Nephron progenitor cell (in vitro differentiated cells): Measurements from ENCODE around the gene TRIM59.
"Not testable (repeated sequence)": the region's sequence is repeated elsewhere in the genome, so short reads cannot be mapped to it uniquely, and the experiment has no call there.

ENCODE experiments used
- DNase-seq: peaks from one replicate; pipeline ENCODE4 v3.0.0; 2021
- H3K27ac Mint-ChIP-seq: 2 replicates; pipeline ENCODE4 v1.8.0; 2021; ENCODE audit warnings: mild to moderate bottlenecking, moderate library complexity, mixed read lengths
- H3K27me3 Mint-ChIP-seq: 2 replicates; pipeline ENCODE4 v1.8.0; 2021; ENCODE audit warnings: mild to moderate bottlenecking, low read depth, mixed read lengths; ENCODE audit not compliant: poor library complexity
- H3K36me3 Mint-ChIP-seq: 2 replicates; pipeline ENCODE4 v1.8.0; 2021; ENCODE audit warnings: low read depth, mixed read lengths
- H3K4me1 Mint-ChIP-seq: 2 replicates; pipeline ENCODE4 v1.8.0; 2021; ENCODE audit warnings: mixed read lengths
- H3K4me3 Mint-ChIP-seq: 2 replicates; pipeline ENCODE4 v1.8.0; 2021; ENCODE audit warnings: mild to moderate bottlenecking, moderate library complexity, mixed read lengths
- H3K9me3 Mint-ChIP-seq: 2 replicates; pipeline ENCODE4 v1.8.0; 2021; ENCODE audit warnings: mild to moderate bottlenecking, moderate library complexity, mixed read lengths
- TF ChIP-seq, protein P1 (sequence below): fragments of 200-600 bp; sonication (generic); IDR thresholded peaks from 2 replicates; pipeline ENCODE4 v1.5.0; 2021; ENCODE audit warnings: antibody characterized with exemption

The TRIM59 gene

DNA sequence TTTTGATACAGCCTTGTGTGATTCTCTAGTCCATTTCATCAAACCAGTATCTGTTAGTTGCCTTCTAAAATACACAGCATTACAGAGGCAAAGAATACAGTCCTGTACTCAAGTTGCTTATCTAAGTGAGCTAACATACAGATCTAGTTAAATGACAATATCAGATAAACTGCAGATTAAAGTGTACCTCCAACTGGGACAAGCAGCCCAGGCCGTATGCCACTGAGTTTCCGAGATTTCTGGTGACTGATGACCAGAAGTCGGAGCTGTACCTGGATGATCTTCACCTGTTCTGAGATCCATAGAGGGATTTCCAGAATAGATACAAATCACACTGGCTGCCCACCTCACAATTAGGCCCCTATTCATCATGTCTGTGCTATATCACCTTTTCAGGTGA, 6.3 kb upstream of the TRIM59 start:
- Mint-ChIP-seq H3K27me3 (peaks cover 14% of the 10 kb centered on the region), H3K36me3 (no peaks in the 10 kb centered on the region), H3K27ac (no peak overlapping the region), H3K9me3 (peaks cover 4% of the 10 kb centered on the region), H3K4me3 (no peak overlapping the region), H3K4me1 (no peaks in the 10 kb centered on the region)
- TF ChIP-seq, protein P1, sequence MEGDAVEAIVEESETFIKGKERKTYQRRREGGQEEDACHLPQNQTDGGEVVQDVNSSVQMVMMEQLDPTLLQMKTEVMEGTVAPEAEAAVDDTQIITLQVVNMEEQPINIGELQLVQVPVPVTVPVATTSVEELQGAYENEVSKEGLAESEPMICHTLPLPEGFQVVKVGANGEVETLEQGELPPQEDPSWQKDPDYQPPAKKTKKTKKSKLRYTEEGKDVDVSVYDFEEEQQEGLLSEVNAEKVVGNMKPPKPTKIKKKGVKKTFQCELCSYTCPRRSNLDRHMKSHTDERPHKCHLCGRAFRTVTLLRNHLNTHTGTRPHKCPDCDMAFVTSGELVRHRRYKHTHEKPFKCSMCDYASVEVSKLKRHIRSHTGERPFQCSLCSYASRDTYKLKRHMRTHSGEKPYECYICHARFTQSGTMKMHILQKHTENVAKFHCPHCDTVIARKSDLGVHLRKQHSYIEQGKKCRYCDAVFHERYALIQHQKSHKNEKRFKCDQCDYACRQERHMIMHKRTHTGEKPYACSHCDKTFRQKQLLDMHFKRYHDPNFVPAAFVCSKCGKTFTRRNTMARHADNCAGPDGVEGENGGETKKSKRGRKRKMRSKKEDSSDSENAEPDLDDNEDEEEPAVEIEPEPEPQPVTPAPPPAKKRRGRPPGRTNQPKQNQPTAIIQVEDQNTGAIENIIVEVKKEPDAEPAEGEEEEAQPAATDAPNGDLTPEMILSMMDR, result no peak
- no peak for DNase-seq

GRCh38 chr3:160454995-160455394, 5.4 kb upstream of the TRIM59 start:
- TF ChIP-seq, protein P1, result no peak
- no peak overlapping the region for H3K4me3 Mint-ChIP-seq
- H3K27me3 Mint-ChIP-seq, result peaks cover 14% of the 10 kb centered on the region
- H3K27ac Mint-ChIP-seq, result no peak overlapping the region
- peaks cover 6% of the 10 kb centered on the region for H3K4me1 Mint-ChIP-seq
- H3K9me3 Mint-ChIP-seq, result peaks cover 10% of the 10 kb centered on the region
- peaks cover 5% of the 10 kb centered on the region for H3K36me3 Mint-ChIP-seq
- DNase-seq, result no peak

DNA sequence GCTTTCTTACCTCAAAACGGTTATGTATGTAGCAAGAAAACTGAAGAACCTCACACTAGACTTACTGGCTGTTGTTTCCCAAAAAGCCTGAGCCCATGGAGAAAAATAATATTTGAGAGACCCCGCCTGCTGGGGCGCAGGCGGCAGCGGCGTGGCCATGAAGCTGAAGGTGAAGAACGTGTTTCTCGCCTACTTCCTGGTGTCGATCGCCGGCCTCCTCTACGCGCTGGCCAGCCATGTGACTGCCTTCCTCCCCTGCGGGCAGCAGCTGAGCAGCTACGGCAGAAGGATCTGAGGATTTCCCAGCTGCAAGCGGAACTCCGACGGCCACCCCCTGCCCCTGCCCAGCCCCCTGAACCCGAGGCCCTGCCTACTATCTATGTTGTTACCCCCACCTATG, 2.7 kb upstream of the TRIM59 start:
- Mint-ChIP-seq H3K27me3 (peaks cover 11% of the 10 kb centered on the region), H3K4me1 (peaks cover 27% of the 10 kb centered on the region)
- not testable (repeated sequence) for DNase-seq, H3K9me3 Mint-ChIP-seq, H3K36me3 Mint-ChIP-seq, H3K27ac Mint-ChIP-seq, H3K4me3 Mint-ChIP-seq

DNA sequence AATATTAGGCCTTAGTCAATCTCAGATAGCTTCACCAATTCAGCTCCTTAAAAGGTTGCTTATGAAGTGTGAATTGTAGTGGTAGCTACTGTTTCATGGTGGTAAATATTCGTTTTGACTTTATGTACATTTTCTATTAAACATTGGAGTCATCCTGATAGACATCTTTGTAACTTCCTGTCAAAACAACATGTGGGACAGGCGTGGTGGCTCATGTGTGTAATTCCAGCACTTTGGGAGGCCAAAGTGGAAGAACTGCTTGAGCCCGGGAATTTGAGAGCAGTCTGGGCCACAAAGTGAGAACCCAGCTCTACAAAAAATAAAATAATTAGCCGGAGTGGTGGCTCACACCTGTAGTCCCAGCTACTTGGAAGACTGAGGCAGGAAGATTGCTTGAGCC, 2.0 kb upstream of the TRIM59 start:
- Mint-ChIP-seq H3K9me3 (peaks cover 16% of the 10 kb centered on the region), H3K4me1 (peaks cover 34% of the 10 kb centered on the region), H3K27me3 (peaks cover 11% of the 10 kb centered on the region), H3K4me3 (no peak overlapping the region), H3K36me3 (peaks cover 16% of the 10 kb centered on the region), H3K27ac (no peak overlapping the region)
- TF ChIP-seq, protein P1, result no peak
- DNase-seq, result no peak

DNA sequence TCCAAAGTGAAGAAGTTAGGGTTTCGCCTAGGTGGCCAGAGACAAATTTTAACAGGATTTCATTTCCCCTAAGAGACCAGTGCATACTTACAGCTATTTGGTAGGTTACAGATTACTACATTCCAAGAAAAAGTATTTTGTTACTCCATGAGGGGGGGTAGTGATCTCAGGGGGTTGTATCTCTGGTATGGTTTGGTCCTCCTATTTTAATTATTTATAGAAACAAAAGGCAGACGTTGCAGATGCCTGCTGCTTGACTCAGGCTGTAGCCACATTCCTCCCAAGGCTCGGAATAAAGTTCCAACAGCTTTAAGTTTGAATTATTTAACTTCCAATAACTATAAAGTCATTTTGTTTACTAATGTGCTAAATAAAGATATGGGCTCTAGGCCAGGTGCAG, 1.3 kb upstream of the TRIM59 start:
- H3K4me1 Mint-ChIP-seq, result peaks cover 35% of the 10 kb centered on the region
- TF ChIP-seq, protein P1, result no peak
- H3K9me3 Mint-ChIP-seq, result peaks cover 21% of the 10 kb centered on the region
- H3K27me3 Mint-ChIP-seq, result peaks cover 11% of the 10 kb centered on the region
- H3K36me3 Mint-ChIP-seq, result peaks cover 24% of the 10 kb centered on the region
- no peak overlapping the region for H3K27ac Mint-ChIP-seq
- no peak for DNase-seq
- H3K4me3 Mint-ChIP-seq, result peak overlapping the region; percentile 98

DNA sequence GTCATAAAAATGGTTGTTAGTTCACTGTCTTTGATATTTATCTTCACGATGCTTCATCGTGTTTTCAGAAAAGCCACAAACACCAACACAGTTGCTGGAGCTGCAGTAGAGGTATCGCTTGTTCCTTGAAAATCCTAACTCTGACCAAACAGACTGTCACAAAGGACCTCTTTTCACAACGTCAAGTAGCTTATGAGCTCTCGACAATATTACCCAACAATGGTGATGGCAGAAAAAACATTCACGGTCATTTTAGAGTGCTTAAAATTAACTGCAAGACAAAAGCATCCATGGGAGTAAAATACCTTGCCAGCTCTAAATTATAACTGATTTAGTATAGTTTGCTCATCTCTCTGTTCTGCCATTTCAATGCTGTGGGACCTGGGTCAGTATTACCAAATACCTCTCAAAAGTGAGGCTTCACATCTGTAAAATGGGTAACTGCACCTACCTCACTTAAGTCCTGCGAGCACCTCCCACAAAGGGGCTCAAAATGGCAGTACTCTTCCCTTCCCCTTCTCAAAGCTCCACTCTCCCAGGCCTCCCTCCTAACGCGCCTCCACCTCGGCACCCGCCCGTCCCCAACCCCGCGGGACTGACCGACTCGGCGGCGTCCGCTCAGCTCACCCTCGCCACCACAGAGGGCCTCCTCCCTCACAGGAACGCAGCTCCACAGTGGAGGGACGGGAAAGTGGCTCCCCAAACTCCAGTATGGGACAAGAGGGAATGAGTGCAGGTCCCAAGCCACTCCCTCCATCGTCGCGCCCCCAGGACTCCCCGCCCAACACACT, 546 bp downstream of the TRIM59 start:
- H3K36me3 Mint-ChIP-seq, result peaks cover 42% of the 10 kb centered on the region
- peaks cover 5% of the 10 kb centered on the region for H3K27me3 Mint-ChIP-seq
- peaks cover 35% of the 10 kb centered on the region for H3K4me1 Mint-ChIP-seq
- TF ChIP-seq, protein P1, result no peak
- peak overlapping the region; percentile 98 for H3K4me3 Mint-ChIP-seq
- peak; percentile 72 for DNase-seq
- H3K27ac Mint-ChIP-seq, result peak overlapping the region; percentile 98
- peaks cover 38% of the 10 kb centered on the region for H3K9me3 Mint-ChIP-seq
